IPS DF 6.9 (cell line): ENCODE measurements around the gene PRKCE.

ENCODE experiments used
- DNase-seq: peaks from one replicate; pipeline ENCODE4 v3.0.0-alpha.2; 2013; ENCODE audit warnings: low read depth, low spot score
- H3K27ac ChIP-seq: one replicate; pipeline ENCODE4 v1.5.1; 2013; ENCODE audit warnings: low read length, control low read depth
- H3K27me3 ChIP-seq: 2 replicates; pipeline ENCODE4 v1.6.1; 2013; ENCODE audit warnings: mild to moderate bottlenecking, low read length; ENCODE audit not compliant: control insufficient read depth, insufficient read depth
- H3K36me3 ChIP-seq: 2 replicates; pipeline ENCODE4 v1.6.1; 2013; ENCODE audit warnings: low read length; ENCODE audit not compliant: control insufficient read depth, insufficient read depth
- H3K4me1 ChIP-seq: 2 replicates; pipeline ENCODE4 v1.6.1; 2013; ENCODE audit warnings: low read length; ENCODE audit not compliant: control insufficient read depth, insufficient read depth
- H3K4me3 ChIP-seq: 2 replicates; pipeline ENCODE4 v1.5.1; 2013; ENCODE audit warnings: mild to moderate bottlenecking, low read length
- H3K9me3 ChIP-seq: 2 replicates; pipeline ENCODE4 v1.6.1; 2013; ENCODE audit warnings: low read length, inconsistent platforms; ENCODE audit not compliant: control insufficient read depth, insufficient read depth
- WGBS: extraction: QIAGEN DNeasy Blood & Tissue Kit; methylation state at CpG from one replicate; pipeline ENCODE4 v1.1.7; 2013; ENCODE audit warnings: mixed read lengths, missing lambda C conversion rate; ENCODE audit not compliant: insufficient read length, insufficient coverage; 5-methylcytosine and 5-hydroxymethylcytosine counted together

The PRKCE gene

GRCh38 chr2:45736757-45737704 lies 85.6 kb downstream of the PRKCE start:
- WGBS = no CpG with 5 or more reads among the region's 27 CpGs
- DNase-seq = no peak
- no peak overlapping the region for H3K4me3 ChIP-seq
- H3K4me1 ChIP-seq = peaks cover 4% of the 10 kb centered on the region; the same call in 1 of the 2 replicates
- no peak overlapping the region for H3K27ac ChIP-seq
- no peaks in the 10 kb centered on the region for H3K27me3 ChIP-seq
- H3K9me3 ChIP-seq = no peaks in the 10 kb centered on the region
- no peaks in the 10 kb centered on the region for H3K36me3 ChIP-seq

- Histone ChIP-seq H3K4me3 (no peak overlapping the region), H3K27ac (no peak overlapping the region), H3K36me3 (no peaks in the 10 kb centered on the region), H3K27me3 (no peaks in the 10 kb centered on the region), H3K4me1 (peaks cover 3% of the 10 kb centered on the region; the same call in 1 of the 2 replicates), H3K9me3 (no peaks in the 10 kb centered on the region)
- no peak for DNase-seq
These were observed 88.5 kb downstream of the PRKCE start for GRCh38 chr2:45739796-45740485.

GRCh38 chr2:45741161-45741850 lies 89.8 kb downstream of the PRKCE start:
- H3K36me3 ChIP-seq = no peaks in the 10 kb centered on the region
- H3K4me3 ChIP-seq = no peak overlapping the region
- no peak for DNase-seq
- no CpG with 5 or more reads among the region's 7 CpGs for WGBS
- no peak overlapping the region for H3K27ac ChIP-seq
- no peaks in the 10 kb centered on the region for H3K27me3 ChIP-seq
- no peaks in the 10 kb centered on the region for H3K4me1 ChIP-seq
- H3K9me3 ChIP-seq = no peaks in the 10 kb centered on the region

GRCh38 chr2:45743531-45744396 lies 92.3 kb downstream of the PRKCE start:
- Histone ChIP-seq H3K4me1 (no peaks in the 10 kb centered on the region), H3K27me3 (no peaks in the 10 kb centered on the region), H3K27ac (no peak overlapping the region), H3K4me3 (no peak overlapping the region), H3K36me3 (no peaks in the 10 kb centered on the region), H3K9me3 (no peaks in the 10 kb centered on the region)
- DNase-seq = no peak
- WGBS = no CpG with 5 or more reads among the region's 12 CpGs

- DNase-seq = no peak
- no peak overlapping the region for H3K27ac ChIP-seq
- no peaks in the 10 kb centered on the region for H3K4me1 ChIP-seq
- H3K27me3 ChIP-seq = no peaks in the 10 kb centered on the region
- H3K36me3 ChIP-seq = no peaks in the 10 kb centered on the region
- WGBS = no CpG with 5 or more reads among the region's 5 CpGs
- H3K4me3 ChIP-seq = no peak overlapping the region
- no peaks in the 10 kb centered on the region for H3K9me3 ChIP-seq
These were observed 93.8 kb downstream of the PRKCE start for GRCh38 chr2:45745231-45745630.

GRCh38 chr2:45746888-45747287 lies 95.4 kb downstream of the PRKCE start:
- no peaks in the 10 kb centered on the region for H3K9me3 ChIP-seq
- WGBS = no CpG with 5 or more reads among the region's 4 CpGs

GRCh38 chr2:45747363-45747762 lies 95.9 kb downstream of the PRKCE start:
- Histone ChIP-seq H3K4me3 (no peak overlapping the region), H3K27me3 (no peaks in the 10 kb centered on the region), H3K27ac (no peak overlapping the region), H3K4me1 (no peaks in the 10 kb centered on the region), H3K36me3 (no peaks in the 10 kb centered on the region), H3K9me3 (no peaks in the 10 kb centered on the region)
- DNase-seq = no peak

More at GRCh38 chr2:45746888-45747287, 95.4 kb downstream of the PRKCE start:
- DNase-seq = no peak
- Histone ChIP-seq H3K36me3 (no peaks in the 10 kb centered on the region), H3K4me1 (no peaks in the 10 kb centered on the region), H3K27ac (no peak overlapping the region), H3K4me3 (no peak overlapping the region), H3K27me3 (no peaks in the 10 kb centered on the region)

GRCh38 chr2:45748239-45748638 lies 96.8 kb downstream of the PRKCE start:
- no peaks in the 10 kb centered on the region for H3K4me1 ChIP-seq
- H3K9me3 ChIP-seq = no peaks in the 10 kb centered on the region
- no peaks in the 10 kb centered on the region for H3K27me3 ChIP-seq
- no peak for DNase-seq
- H3K27ac ChIP-seq = no peak overlapping the region
- no peaks in the 10 kb centered on the region for H3K36me3 ChIP-seq
- H3K4me3 ChIP-seq = no peak overlapping the region
- WGBS = no CpG with 5 or more reads among the region's 8 CpGs

GRCh38 chr2:45750001-45750400 lies 98.5 kb downstream of the PRKCE start:
- Histone ChIP-seq H3K9me3 (no peaks in the 10 kb centered on the region), H3K36me3 (no peaks in the 10 kb centered on the region), H3K4me3 (no peak overlapping the region), H3K27me3 (no peaks in the 10 kb centered on the region), H3K4me1 (no peaks in the 10 kb centered on the region), H3K27ac (no peak overlapping the region)
- no peak for DNase-seq
- WGBS = no CpG with 5 or more reads among the region's 2 CpGs

- WGBS = no CpG with 5 or more reads among the region's 1 CpG
- no peak overlapping the region for H3K4me3 ChIP-seq
- H3K4me1 ChIP-seq = no peaks in the 10 kb centered on the region
- no peaks in the 10 kb centered on the region for H3K27me3 ChIP-seq
- H3K36me3 ChIP-seq = no peaks in the 10 kb centered on the region
- no peak for DNase-seq
- H3K9me3 ChIP-seq = no peaks in the 10 kb centered on the region
- H3K27ac ChIP-seq = no peak overlapping the region
These were observed 99.0 kb downstream of the PRKCE start for GRCh38 chr2:45750484-45750883.
